ENCODE data around the gene MRPL10.

Gene MRPL10

DNA sequence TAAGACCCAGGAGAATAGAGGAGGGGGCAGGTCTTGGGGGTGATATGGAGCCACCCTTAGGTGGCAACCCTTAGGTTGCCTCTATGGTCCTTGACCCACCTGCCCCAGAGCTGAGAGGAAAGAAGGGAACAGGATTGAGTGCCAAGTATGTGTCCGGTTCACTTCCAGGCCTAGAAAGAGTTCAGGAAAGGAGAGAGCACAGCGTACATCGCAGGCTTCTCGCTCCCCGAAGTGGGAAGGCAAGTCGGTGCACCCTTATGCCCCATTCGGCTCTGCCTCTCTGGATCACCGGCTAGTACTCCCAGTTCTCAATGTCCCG is 19.0 kb upstream of the MRPL10 start:
- H3K9me3 ChIP-seq (ENCODE audit: insufficient read depth, low read length), result no peaks in the 10 kb centered on the region
- H3K4me2 ChIP-seq (ENCODE audit: low read depth, low read length, poor library complexity, severe bottlenecking), result no peak overlapping the region
- no peak overlapping the region for H3K27ac ChIP-seq (ENCODE audit: low read depth, low read length)
- H3K4me3 ChIP-seq (ENCODE audit: insufficient read depth, low read length, poor library complexity, severe bottlenecking), result no peak overlapping the region
- H2AFZ ChIP-seq (ENCODE audit: low read depth, low read length, severe bottlenecking), result no peak overlapping the region
- no peak for TF ChIP-seq EZH2phosphoT487 (conservative IDR thresholded peaks at IDR 0.05; ENCODE audit: low read length)
- TF ChIP-seq, protein P1, sequence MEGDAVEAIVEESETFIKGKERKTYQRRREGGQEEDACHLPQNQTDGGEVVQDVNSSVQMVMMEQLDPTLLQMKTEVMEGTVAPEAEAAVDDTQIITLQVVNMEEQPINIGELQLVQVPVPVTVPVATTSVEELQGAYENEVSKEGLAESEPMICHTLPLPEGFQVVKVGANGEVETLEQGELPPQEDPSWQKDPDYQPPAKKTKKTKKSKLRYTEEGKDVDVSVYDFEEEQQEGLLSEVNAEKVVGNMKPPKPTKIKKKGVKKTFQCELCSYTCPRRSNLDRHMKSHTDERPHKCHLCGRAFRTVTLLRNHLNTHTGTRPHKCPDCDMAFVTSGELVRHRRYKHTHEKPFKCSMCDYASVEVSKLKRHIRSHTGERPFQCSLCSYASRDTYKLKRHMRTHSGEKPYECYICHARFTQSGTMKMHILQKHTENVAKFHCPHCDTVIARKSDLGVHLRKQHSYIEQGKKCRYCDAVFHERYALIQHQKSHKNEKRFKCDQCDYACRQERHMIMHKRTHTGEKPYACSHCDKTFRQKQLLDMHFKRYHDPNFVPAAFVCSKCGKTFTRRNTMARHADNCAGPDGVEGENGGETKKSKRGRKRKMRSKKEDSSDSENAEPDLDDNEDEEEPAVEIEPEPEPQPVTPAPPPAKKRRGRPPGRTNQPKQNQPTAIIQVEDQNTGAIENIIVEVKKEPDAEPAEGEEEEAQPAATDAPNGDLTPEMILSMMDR (IDR thresholded peaks at IDR 0.05; ENCODE audit: insufficient read depth, low read length, poor library complexity, severe bottlenecking), result no peak
- H3K36me3 ChIP-seq (ENCODE audit: low read length), result no peaks in the 10 kb centered on the region
- no peak overlapping the region for H3K9ac ChIP-seq (ENCODE audit: low read length)
- no peaks in the 10 kb centered on the region for H4K20me1 ChIP-seq (ENCODE audit: low read depth, low read length)
- no peaks in the 10 kb centered on the region for H3K79me2 ChIP-seq (ENCODE audit: insufficient read depth, low read length)
- no peaks in the 10 kb centered on the region for H3F3A ChIP-seq (ENCODE audit: insufficient read depth)
- H3K27me3 ChIP-seq (ENCODE audit: low read length), result no peaks in the 10 kb centered on the region
- no peaks in the 10 kb centered on the region for H3K9me2 ChIP-seq (replicated peaks; ENCODE audit: insufficient read depth, low read length)

DNA sequence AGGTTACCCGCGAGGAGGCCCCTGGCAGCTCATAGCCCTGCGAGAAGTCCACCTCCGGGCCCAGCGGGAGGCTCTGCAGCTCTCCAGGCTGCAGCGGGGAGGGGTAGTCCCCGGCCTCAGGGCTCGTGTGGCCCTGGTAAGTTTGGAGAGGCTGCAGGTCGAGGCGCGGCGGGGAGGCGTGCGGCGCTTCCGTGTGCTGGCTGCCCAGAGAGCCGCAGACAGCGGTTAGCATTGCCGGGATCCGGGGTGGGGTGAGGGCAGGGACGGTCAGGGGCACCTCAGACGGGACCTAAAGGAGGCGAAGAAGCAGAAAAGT is 16.8 kb upstream of the MRPL10 start:
- no peaks in the 10 kb centered on the region for H3K27me3 ChIP-seq (ENCODE audit: low read length)
- H3K9me3 ChIP-seq (ENCODE audit: insufficient read depth, low read length), result no peaks in the 10 kb centered on the region
- no peaks in the 10 kb centered on the region for H3K36me3 ChIP-seq (ENCODE audit: low read length)
- no peak overlapping the region for H3K4me3 ChIP-seq (ENCODE audit: insufficient read depth, low read length, poor library complexity, severe bottlenecking)
- no peaks in the 10 kb centered on the region for H4K20me1 ChIP-seq (ENCODE audit: low read depth, low read length)
- no peak overlapping the region for H2AFZ ChIP-seq (ENCODE audit: low read depth, low read length, severe bottlenecking)
- H3K27ac ChIP-seq (ENCODE audit: low read depth, low read length), result no peak overlapping the region
- no peaks in the 10 kb centered on the region for H3K79me2 ChIP-seq (ENCODE audit: insufficient read depth, low read length)
- TF ChIP-seq, protein P1 (IDR thresholded peaks at IDR 0.05; ENCODE audit: insufficient read depth, low read length, poor library complexity, severe bottlenecking), result no peak
- TF ChIP-seq EZH2phosphoT487 (conservative IDR thresholded peaks at IDR 0.05; ENCODE audit: low read length), result no peak
- H3K9ac ChIP-seq (ENCODE audit: low read length), result no peak overlapping the region
- H3F3A ChIP-seq (ENCODE audit: insufficient read depth), result no peaks in the 10 kb centered on the region
- H3K4me2 ChIP-seq (ENCODE audit: low read depth, low read length, poor library complexity, severe bottlenecking), result no peak overlapping the region
- no peaks in the 10 kb centered on the region for H3K9me2 ChIP-seq (replicated peaks; ENCODE audit: insufficient read depth, low read length)

DNA sequence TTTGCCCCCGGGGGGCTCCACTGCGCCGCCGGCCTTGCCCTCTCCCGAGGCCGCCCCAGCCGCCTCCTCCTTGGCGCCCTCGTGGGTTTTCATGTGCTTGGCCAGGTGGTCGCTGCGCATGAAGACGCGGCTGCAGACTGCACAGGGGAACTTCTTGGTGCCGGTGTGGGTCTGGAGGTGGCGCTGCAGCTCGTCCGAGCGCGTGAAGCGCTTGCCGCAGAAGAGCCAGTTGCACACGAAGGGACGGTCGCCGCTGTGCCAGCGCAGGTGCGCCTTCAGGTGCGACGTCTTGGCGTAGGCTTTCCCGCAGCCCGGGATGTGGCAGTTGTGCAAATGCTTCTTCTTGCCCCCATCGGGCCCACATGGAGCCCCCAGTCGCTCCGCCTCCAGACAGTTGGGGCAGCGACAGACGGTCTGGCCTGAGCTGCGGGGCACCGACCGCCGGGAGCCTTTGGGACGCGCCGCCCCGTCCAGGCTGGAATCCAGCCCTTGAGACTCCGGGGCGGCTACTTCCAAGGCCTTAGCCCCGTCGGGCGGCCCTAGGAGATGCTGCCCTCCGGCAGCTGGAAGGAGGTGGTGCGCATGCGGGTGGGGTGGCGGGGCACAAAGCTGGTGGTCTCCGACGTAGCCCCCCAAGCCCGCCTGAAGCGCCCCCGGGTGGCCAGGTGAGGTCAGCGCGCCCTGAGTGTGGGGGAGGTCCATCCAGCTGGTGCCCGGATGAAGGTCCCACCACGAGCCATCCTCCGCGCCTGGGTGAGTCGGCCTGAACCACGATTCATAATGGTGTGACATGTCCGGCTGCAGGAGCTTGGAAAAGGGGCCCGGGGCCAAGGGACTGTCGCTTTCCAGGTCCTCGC is 16.2 kb upstream of the MRPL10 start:
- H3K27me3 ChIP-seq (ENCODE audit: low read length), result no peaks in the 10 kb centered on the region
- no peaks in the 10 kb centered on the region for H4K20me1 ChIP-seq (ENCODE audit: low read depth, low read length)
- H3K9ac ChIP-seq (ENCODE audit: low read length), result no peak overlapping the region
- H3K79me2 ChIP-seq (ENCODE audit: insufficient read depth, low read length), result no peaks in the 10 kb centered on the region
- no peaks in the 10 kb centered on the region for H3K36me3 ChIP-seq (ENCODE audit: low read length)
- no peaks in the 10 kb centered on the region for H3K9me3 ChIP-seq (ENCODE audit: insufficient read depth, low read length)
- no peaks in the 10 kb centered on the region for H3F3A ChIP-seq (ENCODE audit: insufficient read depth)
- H3K9me2 ChIP-seq (replicated peaks; ENCODE audit: insufficient read depth, low read length), result no peaks in the 10 kb centered on the region
- TF ChIP-seq EZH2phosphoT487 (conservative IDR thresholded peaks at IDR 0.05; ENCODE audit: low read length), result no peak
- TF ChIP-seq, protein P1 (IDR thresholded peaks at IDR 0.05; ENCODE audit: insufficient read depth, low read length, poor library complexity, severe bottlenecking), result no peak
- no peak overlapping the region for H2AFZ ChIP-seq (ENCODE audit: low read depth, low read length, severe bottlenecking)
- no peak overlapping the region for H3K27ac ChIP-seq (ENCODE audit: low read depth, low read length)
- H3K4me2 ChIP-seq (ENCODE audit: low read depth, low read length, poor library complexity, severe bottlenecking), result no peak overlapping the region
- no peak overlapping the region for H3K4me3 ChIP-seq (ENCODE audit: insufficient read depth, low read length, poor library complexity, severe bottlenecking)

Measured in SU-DHL-6 (cell line).